Measurements from ENCODE around the gene DHCR7.
A peak's percentile ranks its signal among the peaks of the same experiment; 100 is the strongest.

The DHCR7 gene

GRCh38 chr11:71448257-71449171, at the start of gene DHCR7:
DHCR7 (minus strand) TSS chr11:71448393; CDS start chr11:71444952, 3,441 bp downstream.
- DNase-seq, result peak; percentile 87

- DNase-seq, result no peak
These were observed 48.2 kb upstream of the DHCR7 start for GRCh38 chr11:71496421-71496820.

- no peak for DNase-seq
These were observed 47.4 kb upstream of the DHCR7 start for GRCh38 chr11:71495286-71496230.

GRCh38 chr11:71491940-71492339, 43.7 kb upstream of the DHCR7 start:
- no peak for DNase-seq

GRCh38 chr11:71491531-71491930, 43.3 kb upstream of the DHCR7 start:
- DNase-seq, result no peak

- DNase-seq, result no peak
These were observed 42.7 kb upstream of the DHCR7 start for GRCh38 chr11:71490731-71491390.

- DNase-seq, result no peak
These were observed 42.0 kb upstream of the DHCR7 start for GRCh38 chr11:71490044-71490730.

- no peak for DNase-seq
These were observed 41.3 kb upstream of the DHCR7 start for GRCh38 chr11:71489311-71490043.

GRCh38 chr11:71488681-71489270, 40.6 kb upstream of the DHCR7 start:
- no peak for DNase-seq

GRCh38 chr11:71486320-71486719, 38.1 kb upstream of the DHCR7 start:
- DNase-seq, result no peak

- no peak for DNase-seq
These were observed 37.3 kb upstream of the DHCR7 start for GRCh38 chr11:71485466-71485865.

GRCh38 chr11:71485063-71485399, 36.8 kb upstream of the DHCR7 start:
- no peak for DNase-seq

- no peak for DNase-seq
These were observed 36.3 kb upstream of the DHCR7 start for GRCh38 chr11:71484248-71485062.

- DNase-seq, result no peak
These were observed 35.5 kb upstream of the DHCR7 start for GRCh38 chr11:71483692-71484091.

GRCh38 chr11:71482746-71483364, 34.7 kb upstream of the DHCR7 start:
- no peak for DNase-seq

GRCh38 chr11:71482216-71482615, 34.0 kb upstream of the DHCR7 start:
- DNase-seq, result no peak

GRCh38 chr11:71481101-71481960, 33.1 kb upstream of the DHCR7 start:
- DNase-seq, result no peak

- no peak for DNase-seq
These were observed 30.3 kb upstream of the DHCR7 start for GRCh38 chr11:71478528-71478840.

Data from SHP77 treated with DMSO at 0.1 percent for 48 hours (cell line).